ENCODE data around the gene FLNA.

DNA sequence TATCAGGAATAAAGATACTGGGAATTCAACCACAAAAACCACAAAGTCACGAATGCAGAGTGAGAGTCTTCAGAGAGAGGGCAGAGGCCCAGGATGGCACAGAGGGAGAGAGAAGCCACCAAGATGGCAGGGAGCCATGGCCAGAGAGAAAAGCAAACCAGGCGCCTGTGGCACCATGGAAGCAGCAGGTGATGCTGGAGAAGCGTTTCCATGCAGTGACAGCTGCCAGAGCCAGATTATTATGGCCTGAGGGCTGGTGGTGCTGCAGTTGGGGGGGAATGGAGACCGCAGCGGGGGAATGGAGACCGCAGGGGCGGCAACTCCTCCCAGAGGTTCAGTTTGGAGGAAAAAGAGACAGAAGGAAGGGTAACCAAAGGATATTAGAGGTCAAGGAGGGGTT is 42.7 kb upstream of the FLNA start:
- TF ChIP-seq, protein P1, sequence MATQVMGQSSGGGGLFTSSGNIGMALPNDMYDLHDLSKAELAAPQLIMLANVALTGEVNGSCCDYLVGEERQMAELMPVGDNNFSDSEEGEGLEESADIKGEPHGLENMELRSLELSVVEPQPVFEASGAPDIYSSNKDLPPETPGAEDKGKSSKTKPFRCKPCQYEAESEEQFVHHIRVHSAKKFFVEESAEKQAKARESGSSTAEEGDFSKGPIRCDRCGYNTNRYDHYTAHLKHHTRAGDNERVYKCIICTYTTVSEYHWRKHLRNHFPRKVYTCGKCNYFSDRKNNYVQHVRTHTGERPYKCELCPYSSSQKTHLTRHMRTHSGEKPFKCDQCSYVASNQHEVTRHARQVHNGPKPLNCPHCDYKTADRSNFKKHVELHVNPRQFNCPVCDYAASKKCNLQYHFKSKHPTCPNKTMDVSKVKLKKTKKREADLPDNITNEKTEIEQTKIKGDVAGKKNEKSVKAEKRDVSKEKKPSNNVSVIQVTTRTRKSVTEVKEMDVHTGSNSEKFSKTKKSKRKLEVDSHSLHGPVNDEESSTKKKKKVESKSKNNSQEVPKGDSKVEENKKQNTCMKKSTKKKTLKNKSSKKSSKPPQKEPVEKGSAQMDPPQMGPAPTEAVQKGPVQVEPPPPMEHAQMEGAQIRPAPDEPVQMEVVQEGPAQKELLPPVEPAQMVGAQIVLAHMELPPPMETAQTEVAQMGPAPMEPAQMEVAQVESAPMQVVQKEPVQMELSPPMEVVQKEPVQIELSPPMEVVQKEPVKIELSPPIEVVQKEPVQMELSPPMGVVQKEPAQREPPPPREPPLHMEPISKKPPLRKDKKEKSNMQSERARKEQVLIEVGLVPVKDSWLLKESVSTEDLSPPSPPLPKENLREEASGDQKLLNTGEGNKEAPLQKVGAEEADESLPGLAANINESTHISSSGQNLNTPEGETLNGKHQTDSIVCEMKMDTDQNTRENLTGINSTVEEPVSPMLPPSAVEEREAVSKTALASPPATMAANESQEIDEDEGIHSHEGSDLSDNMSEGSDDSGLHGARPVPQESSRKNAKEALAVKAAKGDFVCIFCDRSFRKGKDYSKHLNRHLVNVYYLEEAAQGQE (IDR thresholded peaks at IDR 0.05; ENCODE audit: insufficient read depth in 1 of 2, low read depth in 2 of 2, low read length in 1 of 2): no peak
- TF ChIP-seq, protein P2, sequence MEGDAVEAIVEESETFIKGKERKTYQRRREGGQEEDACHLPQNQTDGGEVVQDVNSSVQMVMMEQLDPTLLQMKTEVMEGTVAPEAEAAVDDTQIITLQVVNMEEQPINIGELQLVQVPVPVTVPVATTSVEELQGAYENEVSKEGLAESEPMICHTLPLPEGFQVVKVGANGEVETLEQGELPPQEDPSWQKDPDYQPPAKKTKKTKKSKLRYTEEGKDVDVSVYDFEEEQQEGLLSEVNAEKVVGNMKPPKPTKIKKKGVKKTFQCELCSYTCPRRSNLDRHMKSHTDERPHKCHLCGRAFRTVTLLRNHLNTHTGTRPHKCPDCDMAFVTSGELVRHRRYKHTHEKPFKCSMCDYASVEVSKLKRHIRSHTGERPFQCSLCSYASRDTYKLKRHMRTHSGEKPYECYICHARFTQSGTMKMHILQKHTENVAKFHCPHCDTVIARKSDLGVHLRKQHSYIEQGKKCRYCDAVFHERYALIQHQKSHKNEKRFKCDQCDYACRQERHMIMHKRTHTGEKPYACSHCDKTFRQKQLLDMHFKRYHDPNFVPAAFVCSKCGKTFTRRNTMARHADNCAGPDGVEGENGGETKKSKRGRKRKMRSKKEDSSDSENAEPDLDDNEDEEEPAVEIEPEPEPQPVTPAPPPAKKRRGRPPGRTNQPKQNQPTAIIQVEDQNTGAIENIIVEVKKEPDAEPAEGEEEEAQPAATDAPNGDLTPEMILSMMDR (IDR thresholded peaks at IDR 0.05): no peak
- TF ChIP-seq POLR2AphosphoS5 (IDR thresholded peaks at IDR 0.05; ENCODE audit: low read depth, low read length): no peak
